ENCODE results near the gene CNN3. TPM values are rescaled to one million over a fixed set of nuclear protein-coding genes. Genes with fewer than 3 reads are reported as not detected.

CNN3 gene
- total RNA-seq, 1 donor from 2014 or later, result 238 TPM

- Mint-ChIP-seq H3K27ac (ENCODE audit: unreplicated experiment) (no peak overlapping the region), H3K4me1 (ENCODE audit: unreplicated experiment) (peaks cover 17% of the 10 kb centered on the region), H3K27me3 (ENCODE audit: unreplicated experiment) (no peaks in the 10 kb centered on the region), H3K36me3 (ENCODE audit: unreplicated experiment) (peaks cover 50% of the 10 kb centered on the region), H3K9me3 (ENCODE audit: unreplicated experiment) (no peaks in the 10 kb centered on the region), H3K4me3 (ENCODE audit: unreplicated experiment) (no peak overlapping the region)
- TF ChIP-seq CTCF (IDR thresholded peaks at IDR 0.05), result no peak
- no peak for DNase-seq (ENCODE audit: extremely low spot score, unreplicated experiment)
Observed at GRCh38 chr1:94899756-94900155, 27.2 kb downstream of the CNN3 start.

- peaks cover 57% of the 10 kb centered on the region for H3K36me3 Mint-ChIP-seq (ENCODE audit: unreplicated experiment)
- no peaks in the 10 kb centered on the region for H3K27me3 Mint-ChIP-seq (ENCODE audit: unreplicated experiment)
- H3K9me3 Mint-ChIP-seq (ENCODE audit: unreplicated experiment), result no peaks in the 10 kb centered on the region
- no peak for DNase-seq (ENCODE audit: extremely low spot score, unreplicated experiment)
- peak overlapping the region; percentile 52 for H3K27ac Mint-ChIP-seq (ENCODE audit: unreplicated experiment)
- peaks cover 13% of the 10 kb centered on the region for H3K4me1 Mint-ChIP-seq (ENCODE audit: unreplicated experiment)
- H3K4me3 Mint-ChIP-seq (ENCODE audit: unreplicated experiment), result no peak overlapping the region
- no peak for TF ChIP-seq CTCF (IDR thresholded peaks at IDR 0.05)
Observed at GRCh38 chr1:94898491-94899385, 28.2 kb downstream of the CNN3 start.

- Mint-ChIP-seq H3K4me1 (ENCODE audit: unreplicated experiment) (peaks cover 7% of the 10 kb centered on the region), H3K9me3 (ENCODE audit: unreplicated experiment) (no peaks in the 10 kb centered on the region), H3K27me3 (ENCODE audit: unreplicated experiment) (no peaks in the 10 kb centered on the region), H3K27ac (ENCODE audit: unreplicated experiment) (no peak overlapping the region), H3K4me3 (ENCODE audit: unreplicated experiment) (no peak overlapping the region), H3K36me3 (ENCODE audit: unreplicated experiment) (peaks cover 61% of the 10 kb centered on the region)
- DNase-seq (ENCODE audit: extremely low spot score, unreplicated experiment), result no peak
- TF ChIP-seq CTCF (IDR thresholded peaks at IDR 0.05), result no peak
Observed at GRCh38 chr1:94895518-94895917, 31.4 kb downstream of the CNN3 start.

- Mint-ChIP-seq H3K27ac (ENCODE audit: unreplicated experiment) (peak overlapping the region; percentile 32), H3K4me1 (ENCODE audit: unreplicated experiment) (peaks cover 7% of the 10 kb centered on the region), H3K36me3 (ENCODE audit: unreplicated experiment) (peaks cover 60% of the 10 kb centered on the region), H3K27me3 (ENCODE audit: unreplicated experiment) (no peaks in the 10 kb centered on the region), H3K9me3 (ENCODE audit: unreplicated experiment) (no peaks in the 10 kb centered on the region), H3K4me3 (ENCODE audit: unreplicated experiment) (no peak overlapping the region)
- DNase-seq (ENCODE audit: extremely low spot score, unreplicated experiment), result no peak
- TF ChIP-seq CTCF (IDR thresholded peaks at IDR 0.05), result no peak
Observed at GRCh38 chr1:94894630-94895029, 32.3 kb downstream of the CNN3 start.

GRCh38 chr1:94892604-94893254, 34.2 kb downstream of the CNN3 start:
- Mint-ChIP-seq H3K27me3 (ENCODE audit: unreplicated experiment) (no peaks in the 10 kb centered on the region), H3K27ac (ENCODE audit: unreplicated experiment) (no peak overlapping the region), H3K4me3 (ENCODE audit: unreplicated experiment) (no peak overlapping the region), H3K9me3 (ENCODE audit: unreplicated experiment) (no peaks in the 10 kb centered on the region), H3K36me3 (ENCODE audit: unreplicated experiment) (peaks cover 47% of the 10 kb centered on the region), H3K4me1 (ENCODE audit: unreplicated experiment) (no peaks in the 10 kb centered on the region)
- no peak for TF ChIP-seq CTCF (IDR thresholded peaks at IDR 0.05)
- DNase-seq (ENCODE audit: extremely low spot score, unreplicated experiment), result no peak
